Omental fat pad (tissue), 4 donors: ENCODE measurements around the gene VAV2. TPM values are rescaled to one million over a fixed set of nuclear protein-coding genes. Genes with fewer than 3 reads are reported as not detected.

Experiments
- ATAC-seq: fragments of 150-250 bp; one replicate; pipeline ENCODE4 v1.9.1; 2016; ENCODE audit warnings: mild to moderate bottlenecking, moderate library complexity; ENCODE audit not compliant: low FRiP score
- DNase-seq: peaks from one replicate; pipeline ENCODE4 v3.0.0-alpha.2; 2019; ENCODE audit warnings: low spot score
- CTCF ChIP-seq, 3 donors: fragments of 450-650 bp; IDR thresholded peaks; one replicate each; pipeline ENCODE4 v1.5.1; 2016 to 2017; ENCODE audit warnings: antibody characterized with exemption in 3 of 3, mild to moderate bottlenecking in 3 of 3, moderate library complexity in 2 of 3
- total RNA-seq, 4 donors: library from RNA; depleted of rRNA; stranded (reverse); fragments of >200 nt; gene quantifications; one replicate each; pipeline ENCODE4 v1.1.0, GENCODE V29; 2016

Gene VAV2
- total RNA-seq: 10 to 100 TPM in 1 of 4 donors, 1 to 10 TPM in 3; 4.0 to 10.9 (median 6.2) TPM

DNA sequence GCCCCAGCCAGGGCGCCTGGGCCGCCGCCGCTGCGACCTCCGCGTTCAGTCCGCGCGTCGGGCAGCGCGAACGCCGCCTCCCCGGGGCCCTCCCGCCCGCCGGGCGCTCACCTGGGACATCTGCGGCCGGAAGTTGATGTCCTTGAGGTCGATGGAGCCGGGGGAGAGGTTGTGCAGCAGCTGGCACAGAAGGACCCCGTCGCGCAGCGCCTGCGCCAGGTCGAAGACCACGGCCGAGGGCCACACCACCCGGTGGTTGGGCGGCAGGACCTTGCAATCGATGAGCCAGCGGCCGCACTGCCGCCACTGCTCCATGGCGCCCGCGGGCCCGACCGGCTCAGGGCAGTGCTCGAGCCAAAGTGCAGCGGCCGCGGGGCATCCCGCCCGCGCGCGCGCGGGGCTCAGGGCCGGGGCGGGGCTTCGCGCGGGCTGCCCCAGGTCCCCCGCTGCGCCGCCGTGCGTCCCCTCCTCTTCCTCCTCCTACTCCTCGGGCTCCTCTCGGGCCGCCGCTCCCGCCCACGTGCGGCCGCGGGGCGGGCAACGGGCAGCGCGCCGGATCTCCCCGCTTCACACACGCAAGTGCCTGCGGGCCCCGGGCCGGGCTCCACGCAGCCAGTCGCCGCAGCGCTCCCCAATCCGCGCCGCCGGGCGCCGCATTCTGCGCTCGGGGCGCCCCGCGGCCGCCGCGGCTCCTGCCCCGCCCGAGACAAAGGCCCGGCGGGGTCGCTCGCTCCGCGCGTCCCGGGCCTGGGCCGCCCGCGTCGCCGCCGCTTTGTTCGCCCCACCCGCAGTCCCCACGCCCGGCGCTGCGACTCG lies at the start of gene VAV2:
Gene VAV2 (minus strand): TSS at position 361 of the 816 bp plus-strand sequence. CDS start 46 bp downstream, at position 315.
- ATAC-seq: peak; percentile 20
- no peak for DNase-seq
- TF ChIP-seq CTCF (IDR thresholded peaks at IDR 0.05): no peak

- no peak for TF ChIP-seq CTCF (IDR thresholded peaks at IDR 0.05)
- ATAC-seq (no peak), DNase-seq (no peak)
Observed at GRCh38 chr9:134041649-134041962, 49.5 kb upstream of the VAV2 start.

GRCh38 chr9:134040781-134041648 lies 48.9 kb upstream of the VAV2 start:
- no peak for TF ChIP-seq CTCF (IDR thresholded peaks at IDR 0.05)
- DNase-seq (no peak), ATAC-seq (no peak)

DNA sequence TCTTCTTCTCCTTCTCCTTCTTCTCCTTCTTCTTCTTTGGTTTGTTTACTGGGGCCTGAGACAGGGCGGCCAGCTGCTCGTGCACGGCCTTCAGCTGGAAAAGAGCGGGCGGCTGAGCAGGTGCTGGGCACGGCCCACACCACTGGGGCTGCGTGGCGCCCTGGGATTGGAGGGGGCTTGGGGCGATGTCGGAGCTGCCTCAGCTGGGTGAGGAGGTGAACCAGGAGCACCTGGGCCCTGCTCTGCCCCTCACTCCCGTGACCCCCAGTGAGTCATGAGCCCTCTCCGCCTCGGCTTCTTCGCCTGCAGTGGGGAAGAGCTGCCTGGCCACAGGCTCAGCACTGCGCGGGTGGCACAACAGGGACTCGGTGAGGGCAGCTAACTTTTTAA lies 48.0 kb upstream of the VAV2 start:
- no peak for ATAC-seq
- TF ChIP-seq CTCF (IDR thresholded peaks at IDR 0.05): no peak
- DNase-seq: no peak

DNA sequence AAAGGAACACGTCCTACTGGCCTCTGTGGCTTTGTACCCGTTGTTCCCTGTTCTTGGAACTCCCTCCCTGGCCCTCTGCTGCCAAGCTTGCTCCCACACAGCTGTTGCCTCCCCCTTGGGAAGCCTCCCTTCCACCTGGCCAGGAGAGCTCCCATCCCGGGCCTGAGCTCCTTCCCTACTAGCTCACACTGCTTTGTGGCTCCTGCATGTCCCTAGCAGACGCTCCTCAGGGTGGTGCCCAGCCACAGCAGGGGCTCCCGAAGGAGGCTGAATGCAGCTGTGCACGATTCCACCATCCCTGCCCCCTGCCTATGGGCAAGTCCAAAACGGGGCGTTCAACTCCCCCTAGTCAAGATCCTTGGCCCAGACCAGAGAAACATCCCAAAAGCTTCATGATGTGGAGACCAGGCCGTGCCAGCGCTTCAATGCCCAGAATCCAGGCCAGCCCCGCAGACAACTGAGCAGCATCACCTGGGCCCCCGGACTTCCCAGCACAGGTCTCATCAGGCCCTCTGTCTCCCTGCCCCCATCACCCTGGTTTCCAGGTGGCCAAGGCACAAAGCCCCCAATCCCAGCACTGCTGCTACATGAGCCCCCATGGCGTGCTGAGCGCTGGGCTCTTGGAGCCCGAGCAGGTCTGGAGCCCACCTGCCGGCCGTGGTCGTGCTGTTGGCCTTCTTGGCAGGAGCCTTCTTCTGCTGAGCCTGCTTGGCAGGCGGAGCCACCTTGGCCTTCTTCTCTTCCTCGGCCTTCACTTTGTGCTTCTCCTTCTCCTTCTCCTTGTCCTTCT lies 47.5 kb upstream of the VAV2 start:
- no peak for TF ChIP-seq CTCF (IDR thresholded peaks at IDR 0.05)
- DNase-seq (no peak), ATAC-seq (no peak)

DNA sequence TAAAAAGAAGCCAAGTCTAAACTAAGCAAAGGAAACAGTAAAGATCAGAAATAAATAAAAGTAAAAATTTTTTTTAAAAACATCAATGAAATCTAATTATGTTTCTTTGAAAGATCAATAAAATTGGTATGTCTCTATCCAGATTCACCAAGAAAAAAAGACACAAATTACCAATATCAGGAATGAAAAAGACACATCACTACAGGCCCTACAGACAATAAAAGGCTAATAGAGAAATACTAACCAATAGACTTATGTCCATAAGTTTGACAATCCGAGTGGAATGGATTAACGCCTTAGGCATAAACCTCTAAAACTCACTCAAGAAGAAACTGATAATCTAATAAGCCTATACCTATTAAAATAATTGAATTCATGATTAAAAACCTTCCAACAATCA lies 45.5 kb upstream of the VAV2 start:
- no peak for DNase-seq
- ATAC-seq: no peak
- TF ChIP-seq CTCF (IDR thresholded peaks at IDR 0.05): no peak
